Measurements from ENCODE around the gene CHRNA3.
"Not testable (repeated sequence)": the region's sequence is repeated elsewhere in the genome, so short reads cannot be mapped to it uniquely, and the experiment has no call there.

CHRNA3 gene

GRCh38 chr15:78565951-78566774 lies 54.6 kb downstream of the CHRNA3 start:
- Histone ChIP-seq H3K27me3 (ENCODE audit: control insufficient read depth in 5 of 5, insufficient read depth in 4 of 5, low read length in 5 of 5) (peaks cover 0 to 11% (median 8%) of the 10 kb centered on the region in 5 donors), H3K36me3 (ENCODE audit: control insufficient read depth in 5 of 5, insufficient read depth in 5 of 5, low read length in 5 of 5) (no peaks in the 10 kb centered on the region), H3K4me3 (ENCODE audit: low read depth in 1 of 5, low read length in 5 of 5) (peak overlapping the region; percentile 65 to 73 (median 72)), H3K9me3 (ENCODE audit: control insufficient read depth in 5 of 5, low read length in 5 of 5) (no peaks in the 10 kb centered on the region), H3K9ac (ENCODE audit: low read length in 5 of 5) (peak overlapping the region in 4 of 5 donors; percentile 42 to 68 (median 58)), H3K27ac (ENCODE audit: low read depth, low read length) (no peak overlapping the region), H3K4me1 (ENCODE audit: control insufficient read depth in 5 of 5, insufficient read depth in 5 of 5, low read length in 5 of 5) (peaks cover 3 to 16% (median 14%) of the 10 kb centered on the region in 5 donors)

GRCh38 chr15:78565097-78565950 lies 55.5 kb downstream of the CHRNA3 start, which contains the start of gene CHRNA5:
TSS of gene CHRNA5 (plus strand) at chr15:78565520. CDS start at chr15:78565720, 200 bp downstream.
- Histone ChIP-seq H3K36me3 (ENCODE audit: control insufficient read depth in 5 of 5, insufficient read depth in 5 of 5, low read length in 5 of 5) (no peaks in the 10 kb centered on the region), H3K27me3 (ENCODE audit: control insufficient read depth in 5 of 5, insufficient read depth in 4 of 5, low read length in 5 of 5) (peaks cover 0 to 11% (median 6%) of the 10 kb centered on the region in 5 donors), H3K27ac (ENCODE audit: low read depth, low read length) (no peak within 1 kb of the TSS), H3K9me3 (ENCODE audit: control insufficient read depth in 5 of 5, low read length in 5 of 5) (no peaks in the 10 kb centered on the region), H3K4me3 (ENCODE audit: low read depth in 1 of 5, low read length in 5 of 5) (peak within 1 kb of the TSS; percentile 65 to 73 (median 72)), H3K9ac (ENCODE audit: low read length in 5 of 5) (peak within 1 kb of the TSS in 4 of 5 donors; percentile 42 to 68 (median 58)), H3K4me1 (ENCODE audit: control insufficient read depth in 5 of 5, insufficient read depth in 5 of 5, low read length in 5 of 5) (peaks cover 3 to 16% (median 14%) of the 10 kb centered on the region in 5 donors)

GRCh38 chr15:78564743-78565096 lies 56.1 kb downstream of the CHRNA3 start:
- peak overlapping the region; percentile 17 to 73 (median 65) for H3K4me3 ChIP-seq (ENCODE audit: low read depth in 1 of 5, low read length in 5 of 5)
- H3K9me3 ChIP-seq (ENCODE audit: control insufficient read depth in 5 of 5, low read length in 5 of 5) = no peaks in the 10 kb centered on the region
- peaks cover 0 to 11% (median 6%) of the 10 kb centered on the region in 5 donors for H3K27me3 ChIP-seq (ENCODE audit: control insufficient read depth in 5 of 5, insufficient read depth in 4 of 5, low read length in 5 of 5)
- H3K27ac ChIP-seq (ENCODE audit: low read depth, low read length) = no peak overlapping the region
- no peaks in the 10 kb centered on the region for H3K36me3 ChIP-seq (ENCODE audit: control insufficient read depth in 5 of 5, insufficient read depth in 5 of 5, low read length in 5 of 5)
- H3K4me1 ChIP-seq (ENCODE audit: control insufficient read depth in 5 of 5, insufficient read depth in 5 of 5, low read length in 5 of 5) = peaks cover 3 to 16% (median 14%) of the 10 kb centered on the region in 5 donors
- no peak overlapping the region for H3K9ac ChIP-seq (ENCODE audit: low read length in 5 of 5)

GRCh38 chr15:78563092-78563491 lies 57.7 kb downstream of the CHRNA3 start:
- Histone ChIP-seq H3K27me3 (ENCODE audit: control insufficient read depth in 5 of 5, insufficient read depth in 4 of 5, low read length in 5 of 5) (peaks cover 0 to 11% (median 6%) of the 10 kb centered on the region in 5 donors), H3K9ac (ENCODE audit: low read length in 5 of 5) (no peak overlapping the region), H3K9me3 (ENCODE audit: control insufficient read depth in 5 of 5, low read length in 5 of 5) (no peaks in the 10 kb centered on the region), H3K27ac (ENCODE audit: low read depth, low read length) (no peak overlapping the region), H3K4me3 (ENCODE audit: low read depth in 1 of 5, low read length in 5 of 5) (no peak overlapping the region), H3K36me3 (ENCODE audit: control insufficient read depth in 5 of 5, insufficient read depth in 5 of 5, low read length in 5 of 5) (no peaks in the 10 kb centered on the region), H3K4me1 (ENCODE audit: control insufficient read depth in 5 of 5, insufficient read depth in 5 of 5, low read length in 5 of 5) (peaks cover 3 to 16% (median 14%) of the 10 kb centered on the region in 5 donors)

- H3K4me3 ChIP-seq (ENCODE audit: low read depth in 1 of 5, low read length in 5 of 5) = no peak overlapping the region
- peaks cover 3 to 15% (median 14%) of the 10 kb centered on the region in 5 donors for H3K4me1 ChIP-seq (ENCODE audit: control insufficient read depth in 5 of 5, insufficient read depth in 5 of 5, low read length in 5 of 5)
- no peaks in the 10 kb centered on the region for H3K9me3 ChIP-seq (ENCODE audit: control insufficient read depth in 5 of 5, low read length in 5 of 5)
- H3K27me3 ChIP-seq (ENCODE audit: control insufficient read depth in 5 of 5, insufficient read depth in 4 of 5, low read length in 5 of 5) = peaks cover 0 to 4% (median 3%) of the 10 kb centered on the region in 5 donors
- H3K36me3 ChIP-seq (ENCODE audit: control insufficient read depth in 5 of 5, insufficient read depth in 5 of 5, low read length in 5 of 5) = no peaks in the 10 kb centered on the region
- no peak overlapping the region for H3K9ac ChIP-seq (ENCODE audit: low read length in 5 of 5)
- no peak overlapping the region for H3K27ac ChIP-seq (ENCODE audit: low read depth, low read length)
Observed at GRCh38 chr15:78561490-78561889, 59.3 kb downstream of the CHRNA3 start.

- H3K4me1 ChIP-seq (ENCODE audit: control insufficient read depth in 5 of 5, insufficient read depth in 5 of 5, low read length in 5 of 5); H3K36me3 ChIP-seq (ENCODE audit: control insufficient read depth in 5 of 5, insufficient read depth in 5 of 5, low read length in 5 of 5); H3K4me3 ChIP-seq (ENCODE audit: low read depth in 1 of 5, low read length in 5 of 5); H3K27ac ChIP-seq (ENCODE audit: low read depth, low read length); H3K27me3 ChIP-seq (ENCODE audit: control insufficient read depth in 5 of 5, insufficient read depth in 4 of 5, low read length in 5 of 5); H3K9me3 ChIP-seq (ENCODE audit: control insufficient read depth in 5 of 5, low read length in 5 of 5); H3K9ac ChIP-seq (ENCODE audit: low read length in 5 of 5): not testable (repeated sequence)
Observed at GRCh38 chr15:78560201-78560600, 60.6 kb downstream of the CHRNA3 start.

- Histone ChIP-seq H3K4me3 (ENCODE audit: low read depth in 1 of 5, low read length in 5 of 5) (no peak overlapping the region), H3K9ac (ENCODE audit: low read length in 5 of 5) (no peak overlapping the region), H3K4me1 (ENCODE audit: control insufficient read depth in 5 of 5, insufficient read depth in 5 of 5, low read length in 5 of 5) (no peaks in the 10 kb centered on the region), H3K27me3 (ENCODE audit: control insufficient read depth in 5 of 5, insufficient read depth in 4 of 5, low read length in 5 of 5) (no peaks in the 10 kb centered on the region), H3K9me3 (ENCODE audit: control insufficient read depth in 5 of 5, low read length in 5 of 5) (no peaks in the 10 kb centered on the region), H3K36me3 (ENCODE audit: control insufficient read depth in 5 of 5, insufficient read depth in 5 of 5, low read length in 5 of 5) (peaks cover 23 to 38% (median 34%) of the 10 kb centered on the region in 5 donors), H3K27ac (ENCODE audit: low read depth, low read length) (no peak overlapping the region)
Observed at GRCh38 chr15:78552597-78552996, 68.2 kb downstream of the CHRNA3 start.

GRCh38 chr15:78551902-78552301 lies 68.9 kb downstream of the CHRNA3 start:
- H3K27me3 ChIP-seq (ENCODE audit: control insufficient read depth in 5 of 5, insufficient read depth in 4 of 5, low read length in 5 of 5) = no peaks in the 10 kb centered on the region
- H3K4me1 ChIP-seq (ENCODE audit: control insufficient read depth in 5 of 5, insufficient read depth in 5 of 5, low read length in 5 of 5) = no peaks in the 10 kb centered on the region
- no peaks in the 10 kb centered on the region for H3K9me3 ChIP-seq (ENCODE audit: control insufficient read depth in 5 of 5, low read length in 5 of 5)
- no peak overlapping the region for H3K4me3 ChIP-seq (ENCODE audit: low read depth in 1 of 5, low read length in 5 of 5)
- peaks cover 28 to 45% (median 41%) of the 10 kb centered on the region in 5 donors for H3K36me3 ChIP-seq (ENCODE audit: control insufficient read depth in 5 of 5, insufficient read depth in 5 of 5, low read length in 5 of 5)
- H3K27ac ChIP-seq (ENCODE audit: low read depth, low read length) = no peak overlapping the region
- H3K9ac ChIP-seq (ENCODE audit: low read length in 5 of 5) = no peak overlapping the region

GRCh38 chr15:78550815-78551214 lies 70.0 kb downstream of the CHRNA3 start:
- H3K27ac ChIP-seq (ENCODE audit: low read depth, low read length) = no peak overlapping the region
- no peak overlapping the region for H3K9ac ChIP-seq (ENCODE audit: low read length in 5 of 5)
- no peaks in the 10 kb centered on the region for H3K27me3 ChIP-seq (ENCODE audit: control insufficient read depth in 5 of 5, insufficient read depth in 4 of 5, low read length in 5 of 5)
- H3K9me3 ChIP-seq (ENCODE audit: control insufficient read depth in 5 of 5, low read length in 5 of 5) = no peaks in the 10 kb centered on the region
- H3K4me1 ChIP-seq (ENCODE audit: control insufficient read depth in 5 of 5, insufficient read depth in 5 of 5, low read length in 5 of 5) = no peaks in the 10 kb centered on the region
- H3K36me3 ChIP-seq (ENCODE audit: control insufficient read depth in 5 of 5, insufficient read depth in 5 of 5, low read length in 5 of 5) = peaks cover 31 to 56% (median 51%) of the 10 kb centered on the region in 5 donors
- H3K4me3 ChIP-seq (ENCODE audit: low read depth in 1 of 5, low read length in 5 of 5) = no peak overlapping the region

GRCh38 chr15:78550194-78550593 lies 70.6 kb downstream of the CHRNA3 start:
- no peaks in the 10 kb centered on the region for H3K9me3 ChIP-seq (ENCODE audit: control insufficient read depth in 5 of 5, low read length in 5 of 5)
- H3K36me3 ChIP-seq (ENCODE audit: control insufficient read depth in 5 of 5, insufficient read depth in 5 of 5, low read length in 5 of 5) = peaks cover 37 to 62% (median 57%) of the 10 kb centered on the region in 5 donors
- no peaks in the 10 kb centered on the region for H3K4me1 ChIP-seq (ENCODE audit: control insufficient read depth in 5 of 5, insufficient read depth in 5 of 5, low read length in 5 of 5)
- no peak overlapping the region for H3K27ac ChIP-seq (ENCODE audit: low read depth, low read length)
- no peak overlapping the region for H3K4me3 ChIP-seq (ENCODE audit: low read depth in 1 of 5, low read length in 5 of 5)
- no peaks in the 10 kb centered on the region for H3K27me3 ChIP-seq (ENCODE audit: control insufficient read depth in 5 of 5, insufficient read depth in 4 of 5, low read length in 5 of 5)
- H3K9ac ChIP-seq (ENCODE audit: low read length in 5 of 5) = no peak overlapping the region

Measured in subcutaneous abdominal adipose tissue (tissue), 5 donors.